Measurements from ENCODE around the gene CELA3A.
"Not testable (repeated sequence)": the region's sequence is repeated elsewhere in the genome, so short reads cannot be mapped to it uniquely, and the experiment has no call there.

The CELA3A gene, protein sequence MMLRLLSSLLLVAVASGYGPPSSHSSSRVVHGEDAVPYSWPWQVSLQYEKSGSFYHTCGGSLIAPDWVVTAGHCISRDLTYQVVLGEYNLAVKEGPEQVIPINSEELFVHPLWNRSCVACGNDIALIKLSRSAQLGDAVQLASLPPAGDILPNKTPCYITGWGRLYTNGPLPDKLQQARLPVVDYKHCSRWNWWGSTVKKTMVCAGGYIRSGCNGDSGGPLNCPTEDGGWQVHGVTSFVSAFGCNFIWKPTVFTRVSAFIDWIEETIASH

GRCh38 chr1:22001409-22001808 is at the start of gene CELA3A:
Gene CELA3A, plus strand, starts transcription at chr1:22001657. Its CDS starts 18 bp downstream, at chr1:22001675.
- DNase-seq, result no peak

DNA sequence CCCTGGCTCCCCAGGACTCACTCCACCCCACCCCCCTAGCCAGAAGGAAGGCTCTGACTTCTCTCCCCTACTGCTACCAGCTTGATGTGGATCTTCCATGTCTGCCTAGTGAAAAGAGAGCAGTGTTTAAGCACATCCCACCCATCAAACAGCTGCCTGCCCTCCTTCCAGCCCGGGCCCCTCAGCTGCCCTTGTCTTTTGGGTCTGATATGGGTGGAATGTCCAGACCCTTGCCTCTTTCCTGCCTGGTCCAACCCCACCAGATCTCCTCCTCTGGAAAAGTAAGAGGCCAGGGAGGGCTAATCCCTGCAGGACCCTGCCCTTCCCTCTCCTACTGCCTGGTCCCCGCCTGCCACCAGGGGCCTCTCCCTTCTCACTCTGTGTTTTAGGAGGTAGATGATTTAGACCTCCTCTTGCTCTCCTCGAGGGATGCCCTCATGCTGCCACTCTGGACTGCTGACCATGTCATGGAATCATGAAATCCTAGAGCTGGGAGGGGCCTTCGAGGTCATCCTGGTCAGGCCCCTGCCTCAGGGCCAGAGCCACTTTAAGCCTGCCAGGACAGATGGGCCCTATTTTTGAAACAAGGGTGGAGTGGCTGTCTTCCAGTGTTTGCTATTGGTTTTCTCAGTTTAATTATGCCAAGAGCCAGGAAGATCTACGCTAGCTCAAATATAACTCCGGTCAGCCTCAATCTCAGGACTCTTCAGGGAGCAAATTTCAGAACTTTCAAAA is 48.5 kb upstream of the CELA3A start:
- no peak for DNase-seq

GRCh38 chr1:21955058-21955457 is 46.4 kb upstream of the CELA3A start:
- no peak for DNase-seq

GRCh38 chr1:21955501-21956281 is 45.8 kb upstream of the CELA3A start:
- no peak for DNase-seq

- DNase-seq, result no peak
Measured at GRCh38 chr1:21956720-21957552, 44.5 kb upstream of the CELA3A start.

DNA sequence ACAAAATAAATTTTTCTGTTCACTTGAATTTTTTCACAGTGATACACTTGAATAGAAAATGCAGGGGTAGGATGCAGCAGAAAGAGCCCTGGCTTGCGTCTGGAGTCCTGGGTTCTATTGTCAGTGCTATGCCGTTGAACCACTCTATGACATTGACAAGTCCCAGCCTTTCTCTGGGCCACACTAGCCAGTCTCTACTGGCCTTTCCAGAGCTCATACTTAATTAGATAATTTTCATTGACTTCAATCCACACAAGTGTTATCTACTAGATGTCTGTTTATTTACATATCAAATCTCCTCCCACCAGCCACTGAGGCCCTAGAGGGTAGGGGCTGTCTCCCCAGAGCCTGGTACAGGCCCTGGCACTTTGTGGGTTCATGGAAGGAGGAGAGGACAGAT is 40.1 kb upstream of the CELA3A start:
- no peak for DNase-seq

DNA sequence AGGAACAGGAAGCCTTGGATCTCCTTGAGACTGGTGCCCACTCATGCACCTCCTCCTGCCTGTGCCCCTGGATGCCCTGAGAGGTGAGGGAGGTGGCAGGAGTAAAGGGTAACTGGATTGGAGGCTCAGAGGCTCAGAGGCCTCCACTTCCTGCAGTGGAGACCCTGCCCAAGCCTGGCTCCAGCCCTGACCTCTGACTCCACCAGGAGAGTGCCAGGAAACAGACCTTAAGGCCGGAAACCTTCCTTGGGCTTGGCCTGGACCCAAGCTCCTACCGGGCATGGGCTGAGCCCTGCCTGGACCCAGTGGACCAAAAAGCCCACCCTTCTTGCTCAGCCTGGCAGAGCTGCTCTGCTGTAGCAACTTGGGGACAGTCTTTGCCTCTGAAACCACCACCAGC is 39.7 kb upstream of the CELA3A start:
- no peak for DNase-seq

DNA sequence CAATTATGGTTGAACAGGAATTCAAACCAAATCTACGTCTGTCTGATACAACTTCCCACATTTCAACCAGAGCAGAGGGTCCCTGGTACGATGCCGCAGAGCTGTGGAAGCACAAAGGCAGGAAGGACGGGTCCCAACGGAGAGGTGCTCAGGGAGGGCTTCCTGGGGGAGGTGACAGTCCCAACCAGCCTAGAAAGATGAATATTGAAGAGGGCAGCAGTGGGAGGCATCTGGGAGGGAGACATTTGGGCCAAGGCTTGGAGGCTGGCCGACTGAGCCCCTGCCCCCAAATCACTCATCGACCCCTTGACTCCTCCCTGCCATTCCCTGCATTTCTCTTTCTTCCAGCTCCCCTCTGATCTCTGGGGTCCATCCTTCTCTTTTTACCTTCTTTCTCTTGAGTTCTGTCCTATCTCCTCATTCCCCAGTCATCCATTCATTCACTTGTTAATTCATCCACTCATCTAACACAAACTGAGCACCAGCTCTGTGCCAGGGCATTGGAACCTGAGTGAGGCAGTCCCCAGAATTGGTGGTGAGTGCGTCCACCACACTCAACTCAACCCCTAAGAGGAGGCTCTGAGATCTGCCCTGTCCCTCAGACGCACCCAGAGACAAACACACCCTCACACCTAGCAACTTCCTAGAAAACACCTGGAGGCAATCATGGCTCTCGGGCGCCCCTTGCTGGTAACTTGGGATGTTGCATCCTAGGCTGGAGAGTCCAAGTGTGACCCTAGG is 37.8 kb upstream of the CELA3A start:
- no peak for DNase-seq

DNA sequence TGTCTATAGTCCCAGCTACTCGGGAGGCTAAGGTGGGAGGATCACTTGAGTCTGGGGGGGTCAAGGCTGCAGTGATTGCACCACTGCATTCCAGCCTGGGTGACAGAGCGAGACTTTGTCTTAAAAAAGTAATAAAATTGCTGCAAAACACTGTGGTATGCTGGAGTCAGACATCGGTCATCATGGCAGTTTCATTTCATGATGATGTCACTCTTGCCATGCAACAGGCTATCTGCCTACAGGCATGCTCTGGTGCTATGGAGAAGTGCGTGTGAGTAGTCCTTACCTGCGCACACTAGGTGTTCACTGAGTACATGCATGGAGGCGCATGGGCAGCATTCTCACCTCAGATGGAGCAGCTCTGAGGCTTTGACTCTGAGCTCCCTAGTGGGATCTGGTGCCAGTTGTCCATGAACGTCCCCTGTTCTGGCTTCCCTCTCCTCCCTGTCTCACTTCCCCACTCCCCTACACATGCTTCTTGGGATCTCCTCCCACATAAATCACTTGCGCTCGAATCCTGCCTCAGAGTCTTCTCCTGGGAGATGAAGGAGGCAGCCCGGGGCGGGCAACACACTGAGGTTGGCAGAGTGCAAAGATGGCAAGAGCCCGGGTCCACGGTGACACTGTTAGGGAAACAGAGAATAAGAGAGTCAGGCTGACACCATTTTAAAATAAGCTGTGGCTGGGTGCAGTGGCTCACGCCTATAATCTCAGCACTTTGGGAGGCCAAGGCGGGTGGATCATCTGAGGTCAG is 35.0 kb upstream of the CELA3A start:
- no peak for DNase-seq

- not testable (repeated sequence) for DNase-seq
Measured at GRCh38 chr1:21967216-21967615, 34.2 kb upstream of the CELA3A start.

GRCh38 chr1:21969066-21969465 is 32.4 kb upstream of the CELA3A start:
- DNase-seq, result not testable (repeated sequence)

GRCh38 chr1:21970523-21970922 is 30.9 kb upstream of the CELA3A start:
- not testable (repeated sequence) for DNase-seq

DNA sequence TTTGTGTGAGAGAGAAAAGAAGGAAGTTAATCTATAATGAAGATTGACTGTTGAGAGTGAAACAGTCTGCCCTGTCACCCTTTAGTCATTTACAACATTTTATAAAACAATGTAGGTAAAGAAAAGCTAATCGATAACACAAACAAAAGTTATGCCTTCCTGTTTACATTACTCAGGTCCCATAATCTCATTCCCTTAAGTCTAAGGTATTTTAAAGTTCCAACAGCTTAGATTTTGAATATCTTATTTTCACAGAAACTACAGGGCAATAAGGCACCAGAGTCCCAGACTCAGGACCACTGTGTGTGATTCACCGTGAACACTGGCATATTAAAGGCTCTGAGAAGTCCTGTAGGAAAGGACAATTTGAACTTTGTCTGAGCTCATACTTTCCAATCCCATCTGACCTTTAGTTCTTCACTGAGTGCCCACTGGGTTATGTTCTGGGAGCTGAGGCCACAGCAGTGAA is 28.4 kb upstream of the CELA3A start:
- DNase-seq, result not testable (repeated sequence)

GRCh38 chr1:21973948-21974347 is 27.5 kb upstream of the CELA3A start:
- DNase-seq, result not testable (repeated sequence)

GRCh38 chr1:21974699-21975098 is 26.8 kb upstream of the CELA3A start:
- DNase-seq, result peak; percentile 76

DNA sequence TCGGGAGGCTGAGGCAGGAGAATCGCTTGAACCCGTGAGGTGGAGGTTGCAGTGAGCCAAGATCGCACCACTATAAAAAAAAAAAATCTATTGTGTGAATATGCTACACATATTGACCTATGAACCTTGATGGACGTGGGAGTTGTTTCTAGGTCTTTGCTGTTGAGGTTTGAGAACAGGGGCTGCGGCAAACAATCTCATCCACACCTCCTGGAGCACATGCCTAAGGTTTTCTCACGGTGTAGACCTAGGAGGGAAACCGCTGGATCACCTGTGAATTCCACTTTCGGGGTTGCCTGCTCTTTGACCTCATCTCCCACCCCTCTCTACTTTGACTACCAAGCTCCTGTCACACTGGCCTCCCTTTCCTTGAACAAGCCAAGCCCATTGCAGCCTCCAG is 26.2 kb upstream of the CELA3A start:
- DNase-seq, result not testable (repeated sequence)

DNA sequence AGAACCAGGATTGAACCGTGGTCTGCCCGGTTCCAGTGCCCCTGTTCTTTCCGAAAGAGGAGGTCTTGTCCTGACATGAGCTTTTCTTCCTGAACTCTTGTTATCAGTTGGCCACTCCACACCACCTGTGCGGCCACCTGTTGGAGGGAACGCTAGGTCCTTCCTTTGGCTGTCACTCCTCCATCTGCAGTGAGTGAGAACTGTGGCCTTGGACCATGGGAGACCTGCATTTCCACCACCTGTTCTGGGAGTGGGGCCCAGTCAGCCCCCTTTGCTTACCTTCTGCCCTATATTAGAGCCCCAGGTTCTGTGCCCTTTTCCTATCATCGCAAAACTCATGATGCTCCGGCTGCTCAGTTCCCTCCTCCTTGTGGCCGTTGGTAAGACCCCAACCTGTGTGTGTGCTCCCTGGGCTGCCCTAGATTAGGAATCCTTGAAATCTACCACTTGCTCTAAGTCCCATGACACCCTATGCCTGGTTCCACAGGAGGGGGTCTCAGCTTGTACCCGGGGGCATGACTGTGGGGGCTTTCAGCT is 24.7 kb upstream of the CELA3A start, which contains the start of gene CELA3B:
TSS of gene CELA3B (plus strand) at position 320 of the 537 bp plus-strand sequence. CDS start at position 338, 18 bp downstream.
- not testable (repeated sequence) for DNase-seq

DNA sequence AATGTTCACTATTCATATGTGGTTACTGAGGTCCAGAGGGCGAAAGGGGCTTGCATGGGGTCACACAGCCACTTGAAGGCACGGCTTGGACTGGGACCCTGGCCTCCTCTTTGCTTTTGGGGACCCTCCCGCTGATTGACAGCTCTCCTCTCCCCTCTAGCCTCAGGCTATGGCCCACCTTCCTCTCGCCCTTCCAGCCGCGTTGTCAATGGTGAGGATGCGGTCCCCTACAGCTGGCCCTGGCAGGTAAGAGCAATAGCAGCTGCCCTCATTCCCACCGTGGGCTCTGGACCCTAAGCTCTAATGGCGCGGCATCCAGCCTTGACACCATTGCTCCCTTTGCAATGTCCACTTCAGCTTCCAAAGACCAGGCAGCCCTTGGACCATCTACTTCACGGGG is 23.2 kb upstream of the CELA3A start:
- not testable (repeated sequence) for DNase-seq

- DNase-seq, result not testable (repeated sequence)
Measured at GRCh38 chr1:21980515-21981220, 20.8 kb upstream of the CELA3A start.

DNA sequence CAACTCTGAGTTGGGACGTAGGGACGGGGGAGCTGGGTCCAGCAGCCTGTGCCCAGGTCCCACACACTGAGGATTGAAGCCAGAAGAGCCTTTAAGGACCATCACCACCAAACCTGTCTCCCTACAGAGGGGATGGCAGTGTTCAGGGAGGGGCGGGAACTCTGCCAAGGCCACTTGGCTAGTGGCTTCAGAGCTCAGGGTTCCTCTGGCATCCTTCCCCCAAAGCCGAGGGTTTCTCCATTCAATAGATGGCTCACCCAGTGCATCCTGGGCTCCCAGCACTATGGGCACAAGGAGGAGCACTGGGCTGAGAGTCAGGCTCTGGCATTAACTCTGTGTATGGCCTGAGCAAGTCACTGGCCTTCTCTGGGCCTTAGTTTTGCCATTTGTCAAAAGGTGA is 20.2 kb upstream of the CELA3A start:
- not testable (repeated sequence) for DNase-seq
